Measurements from ENCODE around the gene DNAH8.
"Not testable (repeated sequence)": the region's sequence is repeated elsewhere in the genome, so short reads cannot be mapped to it uniquely, and the experiment has no call there.

Gene DNAH8

GRCh38 chr6:38697846-38698245 is 17.3 kb upstream of the DNAH8 start:
- TF ChIP-seq, protein P1, sequence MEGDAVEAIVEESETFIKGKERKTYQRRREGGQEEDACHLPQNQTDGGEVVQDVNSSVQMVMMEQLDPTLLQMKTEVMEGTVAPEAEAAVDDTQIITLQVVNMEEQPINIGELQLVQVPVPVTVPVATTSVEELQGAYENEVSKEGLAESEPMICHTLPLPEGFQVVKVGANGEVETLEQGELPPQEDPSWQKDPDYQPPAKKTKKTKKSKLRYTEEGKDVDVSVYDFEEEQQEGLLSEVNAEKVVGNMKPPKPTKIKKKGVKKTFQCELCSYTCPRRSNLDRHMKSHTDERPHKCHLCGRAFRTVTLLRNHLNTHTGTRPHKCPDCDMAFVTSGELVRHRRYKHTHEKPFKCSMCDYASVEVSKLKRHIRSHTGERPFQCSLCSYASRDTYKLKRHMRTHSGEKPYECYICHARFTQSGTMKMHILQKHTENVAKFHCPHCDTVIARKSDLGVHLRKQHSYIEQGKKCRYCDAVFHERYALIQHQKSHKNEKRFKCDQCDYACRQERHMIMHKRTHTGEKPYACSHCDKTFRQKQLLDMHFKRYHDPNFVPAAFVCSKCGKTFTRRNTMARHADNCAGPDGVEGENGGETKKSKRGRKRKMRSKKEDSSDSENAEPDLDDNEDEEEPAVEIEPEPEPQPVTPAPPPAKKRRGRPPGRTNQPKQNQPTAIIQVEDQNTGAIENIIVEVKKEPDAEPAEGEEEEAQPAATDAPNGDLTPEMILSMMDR (IDR thresholded peaks at IDR 0.05; ENCODE audit: control extremely low read depth, extremely low read depth, low read depth, missing control alignments): no peak
- CTCF ChIA-PET: interaction anchor here (0.8 kb wide), 1 partner anchor 11 kb away, joined by 5 read pairs; no protein-coding TSS in a partner anchor
- no peak for DNase-seq (ENCODE audit: extremely low spot score)
- POLR2A ChIA-PET: no interaction called here

- DNase-seq (ENCODE audit: extremely low spot score); POLR2A ChIA-PET: not testable (repeated sequence)
- CTCF ChIA-PET: interaction anchor here (1.0 kb wide), 1 partner anchor 17 kb away, joined by 3 read pairs; no protein-coding TSS in a partner anchor
Observed at GRCh38 chr6:38699702-38700101, 15.4 kb upstream of the DNAH8 start.

DNA sequence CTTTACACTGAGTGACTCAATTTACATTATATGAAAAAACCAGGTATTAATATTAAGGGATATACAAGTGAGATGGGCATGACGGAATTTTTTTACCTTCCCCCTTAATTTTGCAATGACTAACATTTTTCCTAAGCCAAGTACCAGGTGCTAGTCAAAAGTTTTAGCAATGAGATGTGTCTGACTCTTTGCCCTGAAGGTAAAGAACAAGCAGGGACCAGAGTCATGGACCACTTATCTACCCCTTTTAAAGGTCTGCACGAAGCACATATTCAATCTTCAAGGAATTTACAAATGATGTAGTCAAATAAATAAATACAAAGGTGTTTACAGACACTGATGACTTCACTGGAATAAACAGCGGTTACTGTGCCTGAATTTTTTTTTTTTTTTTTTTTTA is 13.6 kb upstream of the DNAH8 start:
- DNase-seq (ENCODE audit: extremely low spot score): no peak
- POLR2A ChIA-PET: interaction anchor here (0.6 kb wide), 1 partner anchor 1572 kb away, joined by 4 read pairs; no protein-coding TSS in a partner anchor

DNA sequence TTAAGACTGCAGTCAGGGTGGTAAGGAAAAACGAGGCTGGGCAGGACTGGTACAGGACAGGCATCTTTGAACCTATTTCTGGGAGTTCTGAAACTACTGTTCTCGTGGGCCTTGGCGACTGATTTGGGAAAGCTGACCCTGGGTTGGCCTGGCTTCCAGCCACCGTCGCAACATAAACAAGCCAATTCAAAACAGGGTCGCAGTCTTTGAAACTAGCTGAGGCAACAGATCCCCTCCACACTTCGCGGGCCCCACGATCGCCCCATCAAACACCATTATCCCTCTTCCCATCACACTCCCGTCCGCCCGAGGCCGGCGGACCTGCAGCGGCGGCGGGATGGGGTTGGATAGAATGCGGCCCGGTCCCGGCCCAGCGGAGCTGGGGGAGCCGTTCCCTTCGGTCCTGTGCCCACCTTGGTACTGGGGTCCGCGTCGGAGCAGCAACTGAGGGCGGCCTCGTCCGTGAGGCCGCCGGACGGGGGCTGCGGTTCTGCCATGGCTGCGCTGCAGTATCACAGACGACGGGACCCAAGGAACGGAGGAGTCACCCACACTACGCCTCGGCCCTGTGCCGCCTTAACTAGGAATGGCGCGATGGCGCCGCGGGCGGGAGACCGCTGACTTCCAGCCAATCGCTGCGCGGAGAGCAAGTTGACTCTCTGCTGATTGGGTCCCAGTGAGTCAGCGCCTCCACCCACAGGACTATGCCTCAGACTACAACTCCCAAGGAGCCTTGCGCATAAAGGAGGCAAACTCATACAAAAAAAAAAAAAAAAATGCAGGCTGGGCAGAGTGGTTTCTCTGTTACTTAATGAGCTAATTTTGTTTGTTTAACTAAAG is 12.3 kb upstream of the DNAH8 start, which contains the start of gene GLO1:
Gene GLO1, minus strand, starts transcription at position 588 of the 840 bp plus-strand sequence. Its CDS starts 91 bp downstream, at position 497.
- TF ChIP-seq, protein P1 (IDR thresholded peaks at IDR 0.05; ENCODE audit: control extremely low read depth, extremely low read depth, low read depth, missing control alignments): no peak
- peak; percentile 98 for DNase-seq (ENCODE audit: extremely low spot score)
- CTCF ChIA-PET: no interaction called here
- POLR2A ChIA-PET: interaction anchor here (0.5 to 1.4 kb wide), 14 partner anchors 9 to 1716 kb away, joined by 3 to 9 read pairs (median 3); no protein-coding TSS in a partner anchor

More for the DNA sequence above, 13.6 kb upstream of the DNAH8 start:
- TF ChIP-seq, protein P1 (IDR thresholded peaks at IDR 0.05; ENCODE audit: control extremely low read depth, extremely low read depth, low read depth, missing control alignments): no peak
- CTCF ChIA-PET: no interaction called here

- POLR2A ChIA-PET: no interaction called here
- no peak for DNase-seq (ENCODE audit: extremely low spot score)
- TF ChIP-seq, protein P1 (IDR thresholded peaks at IDR 0.05; ENCODE audit: control extremely low read depth, extremely low read depth, low read depth, missing control alignments): no peak
- CTCF ChIA-PET: interaction anchor here (0.7 kb wide), 1 partner anchor 70 kb away, joined by 3 read pairs; no protein-coding TSS in a partner anchor
Observed at GRCh38 chr6:38703949-38704590, 11.0 kb upstream of the DNAH8 start.

DNA sequence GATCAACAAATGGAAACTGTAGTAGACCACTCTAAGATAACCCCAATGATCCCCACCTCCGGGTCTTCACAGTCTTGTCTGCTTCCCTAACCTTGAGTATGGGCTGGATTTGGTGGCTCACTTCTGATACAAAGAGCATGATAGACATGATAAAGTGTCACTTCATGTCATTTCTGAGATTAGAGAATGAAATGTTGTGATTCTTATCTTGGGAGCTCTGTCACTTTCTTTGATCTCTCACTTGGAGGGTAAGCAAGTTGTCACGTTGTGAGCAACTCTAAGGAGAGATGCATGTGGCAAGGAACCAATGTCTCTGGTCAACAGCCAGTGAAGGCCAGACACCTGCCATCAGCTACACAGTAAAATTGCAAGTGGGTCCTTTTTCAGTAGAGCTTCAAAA is 9.2 kb upstream of the DNAH8 start:
- ChIA-PET CTCF (interaction anchor here (1.4 to 2.4 kb wide), 2 partner anchors 12 to 68 kb away, joined by 4 to 6 read pairs; no protein-coding TSS in a partner anchor), POLR2A (no interaction called here)
- no peak for DNase-seq (ENCODE audit: extremely low spot score)

More for the DNA sequence above, 9.2 kb upstream of the DNAH8 start:
- TF ChIP-seq, protein P1 (IDR thresholded peaks at IDR 0.05; ENCODE audit: control extremely low read depth, extremely low read depth, low read depth, missing control alignments): no peak

All from GM10248 (cell line).